IPS DF 4.7 (cell line): ENCODE results near the gene TBC1D3B.
"Not testable (repeated sequence)": the region's sequence is repeated elsewhere in the genome, so short reads cannot be mapped to it uniquely, and the experiment has no call there.

Experiments
- DNase-seq: peaks from one replicate; pipeline ENCODE4 v3.0.0-alpha.2; 2013; ENCODE audit warnings: low spot score; ENCODE audit errors: extremely low read depth

The TBC1D3B gene

DNA sequence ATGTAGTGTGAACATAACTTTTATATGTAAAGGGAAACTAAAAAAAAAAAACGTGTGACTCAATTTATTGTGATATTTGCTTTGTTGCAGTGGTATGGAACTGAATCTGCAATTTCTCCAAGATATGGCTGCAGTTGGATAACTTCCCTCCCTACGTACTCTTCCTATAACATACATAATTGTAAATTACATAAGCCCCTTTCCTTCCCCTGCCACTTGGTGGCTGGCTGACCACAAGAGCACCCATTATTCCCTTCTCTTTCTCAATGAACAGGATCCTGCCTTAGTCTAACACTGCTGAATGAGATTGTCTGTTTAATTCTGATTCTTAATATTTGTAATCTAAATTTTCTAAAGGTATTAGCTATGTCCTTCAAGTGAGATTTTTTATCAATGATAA lies 45.0 kb downstream of the TBC1D3B start:
- DNase-seq = no peak

DNA sequence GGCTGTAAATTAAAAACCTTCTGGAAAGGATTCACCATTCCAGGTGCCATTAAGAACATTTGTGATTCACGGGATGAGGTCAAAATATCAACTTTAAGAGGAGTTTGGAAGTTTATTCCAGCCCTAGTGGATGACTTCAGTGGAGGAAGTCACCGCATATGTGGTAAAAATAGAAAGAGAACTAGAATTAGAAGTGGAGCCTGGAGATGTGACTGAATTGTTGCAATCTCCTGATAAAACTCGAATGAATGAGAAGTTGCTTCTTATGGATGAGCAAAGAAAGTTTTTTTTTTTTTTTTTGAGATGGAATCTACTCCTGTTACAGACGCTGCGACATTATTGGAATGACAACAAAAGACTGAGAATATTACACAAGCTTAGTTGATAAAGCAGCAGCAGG lies 46.1 kb downstream of the TBC1D3B start:
- DNase-seq = no peak

DNA sequence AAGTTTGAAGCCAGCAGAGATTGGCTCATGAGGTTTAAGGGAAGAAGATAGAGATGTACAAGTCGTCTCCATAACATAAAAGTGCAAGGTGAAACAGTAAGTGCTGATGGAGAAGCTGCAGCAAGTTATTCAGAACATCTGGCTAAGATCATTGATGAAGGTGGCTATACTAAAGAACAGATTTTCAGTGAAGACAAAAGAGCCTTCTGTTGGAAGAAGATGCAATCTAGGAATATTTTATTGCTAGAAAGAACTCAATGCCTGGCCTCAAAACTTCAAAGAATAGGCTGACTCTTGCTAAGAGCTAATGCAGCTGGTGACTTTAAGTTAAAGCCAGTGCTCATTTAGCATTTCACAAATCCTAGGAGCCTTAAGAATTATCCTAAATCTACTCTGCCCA lies 46.8 kb downstream of the TBC1D3B start:
- no peak for DNase-seq

DNA sequence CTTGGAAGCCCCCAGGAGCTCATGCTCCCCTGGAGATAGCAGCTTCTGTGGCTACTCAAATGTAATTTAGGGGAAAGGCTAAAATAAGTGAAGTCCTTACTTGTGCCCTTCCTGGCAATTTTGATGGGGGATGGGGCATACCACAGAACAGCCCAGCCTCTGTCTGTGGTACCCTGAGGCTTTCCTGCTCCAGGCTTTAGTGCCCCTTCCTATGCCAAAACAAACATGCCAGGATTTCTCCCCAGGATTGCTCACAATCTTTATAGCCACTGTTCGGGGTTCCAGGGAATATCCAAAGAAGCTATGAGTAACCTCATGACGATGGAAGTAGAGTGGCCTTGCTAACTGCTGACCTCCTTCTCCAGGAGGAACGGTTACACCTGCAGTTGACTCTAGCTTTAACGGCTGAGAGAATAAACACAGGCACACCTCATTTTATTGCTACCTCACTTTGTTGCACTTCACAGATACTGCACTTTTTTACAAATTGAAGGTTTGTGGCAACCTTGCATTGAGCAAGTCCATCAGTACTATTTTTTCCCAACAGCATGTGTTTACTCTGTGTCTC lies 47.9 kb downstream of the TBC1D3B start:
- DNase-seq = no peak

DNA sequence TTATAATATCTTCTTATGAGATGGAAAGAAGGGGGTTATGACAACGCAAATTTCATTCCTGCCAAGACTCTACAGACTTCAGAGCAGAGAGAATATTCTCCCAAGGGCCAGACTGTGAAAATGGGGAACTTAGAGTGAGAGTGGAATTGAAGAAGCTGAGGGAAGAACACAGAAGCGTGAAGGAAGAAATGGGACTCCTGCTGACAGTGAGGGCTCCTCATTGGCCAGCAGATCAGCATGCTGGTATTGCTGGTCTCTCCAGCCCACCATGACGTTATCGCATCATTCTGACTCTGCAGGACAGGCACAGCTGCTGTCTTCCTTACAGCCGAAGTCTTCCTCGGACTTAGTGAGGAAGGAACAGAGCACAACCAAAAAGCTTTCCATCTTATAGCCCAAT lies 48.5 kb downstream of the TBC1D3B start:
- DNase-seq = no peak

DNA sequence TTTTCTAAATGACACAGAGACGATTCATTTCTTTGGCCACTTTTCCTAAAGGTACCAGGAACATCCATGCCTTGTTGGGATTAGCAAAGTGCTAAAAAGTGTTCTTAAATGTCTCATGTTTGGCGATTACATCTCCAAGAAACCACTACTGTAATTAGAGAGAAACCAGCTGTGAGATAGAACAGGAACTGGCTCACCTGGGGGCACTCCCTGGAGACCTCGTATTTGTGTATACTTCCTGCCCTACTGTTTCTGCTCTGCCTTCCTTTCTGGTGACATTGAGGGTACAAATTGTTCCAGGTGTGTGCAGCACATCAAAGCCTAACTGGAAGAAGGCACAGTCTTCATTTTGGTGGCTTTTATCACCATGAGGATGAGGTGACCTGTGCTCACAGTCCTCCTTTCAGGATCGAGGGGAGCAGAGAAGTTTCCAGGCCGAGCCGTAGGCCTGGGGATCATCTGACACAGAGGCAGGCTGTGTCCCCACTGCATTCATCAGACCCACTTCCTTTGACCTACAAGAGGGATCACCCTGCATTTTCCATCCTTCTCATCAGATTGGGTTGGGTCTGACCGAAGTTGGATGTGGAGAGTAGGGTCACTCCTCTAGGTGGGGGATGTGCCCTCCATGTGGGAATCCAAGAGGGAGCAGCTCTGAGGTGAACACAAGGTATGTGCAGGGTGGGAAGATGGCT lies 49.1 kb downstream of the TBC1D3B start:
- no peak for DNase-seq

DNA sequence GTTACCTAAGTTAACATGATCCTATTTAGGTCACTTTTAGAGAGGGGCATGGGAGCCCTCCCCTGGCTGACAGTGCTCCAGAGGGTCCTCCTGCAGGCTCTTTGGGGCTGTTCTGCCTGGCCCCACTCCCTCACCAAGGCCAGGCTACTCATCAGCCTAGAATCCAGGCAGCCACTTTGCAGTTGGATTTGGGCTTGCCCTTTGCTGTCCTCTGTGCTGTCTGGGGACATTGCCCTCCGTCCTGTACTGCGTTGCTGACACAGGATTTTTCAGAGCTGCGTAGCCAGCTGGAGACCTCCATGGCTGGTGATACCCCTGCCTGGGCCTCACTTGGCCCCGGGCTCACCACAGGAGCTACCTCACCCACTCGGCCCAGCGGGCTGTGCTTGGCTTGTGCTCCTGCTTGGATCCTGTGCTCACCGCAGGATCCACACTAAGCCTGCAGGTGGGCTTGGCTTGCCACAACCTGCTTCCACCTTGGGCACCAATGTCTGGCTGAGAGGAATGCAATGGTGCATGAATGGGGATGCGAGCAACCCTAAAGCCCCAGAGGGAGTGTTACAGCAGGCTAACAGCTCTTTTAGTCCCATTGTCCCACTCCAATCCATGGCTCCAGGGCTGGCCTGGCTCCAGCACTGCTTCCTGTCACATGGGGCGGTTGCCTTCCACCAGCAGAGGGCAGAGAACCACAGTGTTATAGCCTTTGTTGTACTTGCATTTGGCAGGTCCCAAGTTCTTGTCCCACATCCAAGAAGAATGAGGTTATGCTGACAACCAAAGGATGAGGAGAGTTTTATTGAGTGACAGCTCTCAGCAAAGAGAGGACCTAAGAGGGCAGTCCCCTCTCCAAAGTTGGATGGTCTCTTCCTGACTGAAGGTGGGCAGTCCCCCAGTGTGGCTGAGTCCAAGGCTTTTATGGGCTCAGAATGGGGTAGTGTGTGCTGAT lies 51.3 kb downstream of the TBC1D3B start:
- DNase-seq = no peak

DNA sequence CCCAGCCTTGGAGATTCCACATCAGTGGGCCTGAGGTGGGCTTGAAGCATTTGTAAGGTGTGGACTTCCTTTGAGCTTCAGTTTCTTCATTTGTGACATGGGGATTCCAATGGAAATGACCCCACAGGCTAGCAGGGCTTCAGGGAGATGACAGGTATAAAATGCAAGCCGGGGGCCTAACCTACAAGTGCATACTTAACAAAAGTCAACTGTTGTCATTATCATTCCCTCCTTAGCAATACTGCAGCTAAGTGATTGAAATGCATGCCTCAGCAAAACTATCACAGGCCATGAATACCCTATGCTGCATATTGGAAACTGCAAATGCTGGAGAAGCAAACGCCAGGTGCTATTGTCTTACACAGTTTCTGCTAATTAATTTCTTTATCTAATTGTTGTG lies 53.0 kb downstream of the TBC1D3B start:
- no peak for DNase-seq

DNA sequence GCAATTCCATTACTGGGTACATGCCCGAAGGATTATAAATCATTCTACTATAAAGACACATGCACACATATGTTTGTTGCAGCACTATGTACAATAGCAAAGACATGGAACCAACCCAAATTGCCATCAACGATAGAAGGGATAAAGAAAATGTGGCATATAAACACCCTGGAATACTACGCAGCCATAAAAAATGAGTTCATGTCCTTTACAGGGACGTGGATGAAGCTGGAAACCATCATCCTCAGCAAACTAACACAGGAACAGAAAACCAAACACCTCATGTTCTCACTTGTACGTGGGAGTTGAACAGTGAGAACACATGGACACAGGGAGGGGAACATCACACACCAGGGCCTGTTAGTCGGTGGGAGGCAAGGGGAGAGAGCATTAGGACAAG lies 55.3 kb downstream of the TBC1D3B start:
- DNase-seq = not testable (repeated sequence)

DNA sequence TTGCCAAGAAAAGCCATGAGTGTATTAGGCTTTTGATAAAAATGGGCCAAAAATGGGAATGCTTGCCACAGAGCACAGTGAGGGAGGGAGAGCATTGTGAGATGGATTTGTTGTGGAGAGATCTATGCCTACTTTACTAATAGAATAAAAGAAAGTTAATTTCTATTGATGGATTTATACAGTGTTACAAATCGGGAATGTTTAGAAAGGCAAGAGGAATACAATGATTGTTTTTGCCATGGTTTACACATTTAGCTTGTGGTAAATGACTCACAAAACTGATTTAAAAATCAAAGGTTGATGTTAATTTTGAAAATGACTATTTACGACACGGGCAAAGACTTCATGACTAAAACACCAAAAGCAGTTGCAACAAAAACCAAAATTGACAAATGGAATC lies 56.2 kb downstream of the TBC1D3B start:
- no peak for DNase-seq

DNA sequence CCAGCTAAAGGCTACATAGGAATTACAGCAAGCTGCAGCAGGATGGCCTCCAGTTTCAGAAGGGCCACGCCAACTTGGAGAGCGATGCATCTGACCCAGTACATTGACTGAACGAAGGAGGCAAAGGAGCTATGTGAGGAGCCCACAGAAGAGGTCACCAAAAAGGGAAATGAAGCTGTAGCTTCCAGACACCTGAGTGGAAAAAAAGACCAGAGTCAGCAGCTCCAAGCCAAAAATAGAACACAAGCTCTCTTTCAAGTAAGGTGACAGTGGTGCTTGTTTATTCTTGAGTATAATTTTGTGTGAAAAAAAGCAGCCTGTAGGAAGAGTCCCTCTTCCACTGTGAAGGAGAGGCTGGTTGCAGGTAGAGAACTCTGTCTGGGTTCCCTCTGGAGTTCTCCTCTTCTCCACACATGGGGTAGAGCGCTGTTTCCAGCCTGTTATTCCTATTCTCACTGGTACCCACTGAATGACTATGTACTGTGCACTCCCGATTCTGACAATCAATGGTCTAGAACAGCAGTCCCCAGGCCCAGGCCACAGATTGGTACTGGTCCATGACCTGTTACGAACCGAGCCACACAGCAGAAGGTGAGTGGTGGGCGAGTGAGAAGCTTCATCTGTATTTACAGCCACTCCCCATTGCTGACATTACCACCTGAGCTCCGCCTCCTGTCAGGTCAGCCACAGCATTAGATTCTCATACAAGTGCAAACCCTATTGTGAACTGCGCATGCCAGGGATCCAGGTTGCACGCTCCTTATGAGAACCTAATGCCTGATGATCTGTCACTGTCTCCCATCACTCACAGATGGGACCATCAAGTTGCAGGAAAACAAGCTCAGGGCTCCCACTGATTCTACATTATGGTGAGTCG lies 57.7 kb downstream of the TBC1D3B start:
- no peak for DNase-seq

DNA sequence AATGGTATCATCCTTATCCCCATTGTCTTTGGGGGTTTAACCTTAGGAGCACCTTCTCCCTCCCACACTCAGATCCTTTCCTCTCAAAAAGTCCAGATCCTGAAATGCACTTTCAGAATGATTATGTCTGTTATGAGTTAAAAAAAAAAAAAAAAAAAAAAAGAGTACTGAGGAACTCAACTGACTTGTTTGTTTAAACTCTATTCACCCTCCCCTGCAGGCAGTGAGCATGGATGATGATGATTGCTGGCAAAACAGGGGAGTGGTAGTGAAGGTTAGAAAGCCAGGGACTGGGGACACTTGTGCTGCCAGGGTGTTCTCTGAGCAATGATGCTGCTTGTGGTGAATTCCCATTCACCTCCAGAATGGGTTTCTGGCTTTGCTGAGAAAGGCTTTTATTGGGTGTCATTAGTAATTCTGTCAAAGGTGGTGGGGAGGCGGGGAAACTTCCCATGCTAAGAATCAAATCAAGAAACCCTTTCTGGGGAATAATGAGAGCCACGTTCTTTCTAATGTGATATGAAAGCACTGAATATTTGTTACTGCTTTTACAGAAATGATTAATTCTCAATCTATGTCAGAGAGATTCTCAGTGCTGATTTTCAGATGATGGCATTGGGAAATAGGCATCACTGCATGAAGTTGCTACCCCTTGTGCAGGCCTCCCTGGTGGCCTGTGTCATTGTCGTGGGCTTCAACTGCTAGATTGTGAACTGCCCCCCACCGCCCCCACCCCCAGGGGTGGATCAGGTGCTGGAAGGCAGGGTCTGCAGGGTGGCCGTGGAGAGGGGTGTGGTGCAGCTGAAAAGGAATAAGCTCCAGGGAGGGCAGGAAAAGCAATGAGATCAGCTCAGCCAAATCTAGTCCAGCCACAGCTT lies 58.7 kb downstream of the TBC1D3B start:
- DNase-seq = no peak
